HepG2 (cell line): ENCODE results near the gene EDN2. TPM values are rescaled to one million over a fixed set of nuclear protein-coding genes. Genes with fewer than 3 reads are reported as not detected.

Experiments
- ATAC-seq: fragments of 200-7000 bp; cut with Tn5 transposase; 3 replicates; pipeline ENCODE4 v1.9.1; 2020; ENCODE audit warnings: mild to moderate bottlenecking, moderate library complexity
- BruUV-seq: library from RNA; stranded (reverse); fragments of 400-500 nt; replicated peaks from 2 replicates; lab custom pipeline; 2021; lab: Mats Ljungman, UMichigan
- CTCF ChIA-PET: fragments of 300-600 bp; formaldehyde crosslinking; extraction: SDS; loops from one replicate; lab custom pipeline; 2021; ENCODE audit warnings: low total read pairs, inconsistent platforms, low intra/inter-chr PET ratio; lab: Yijun Ruan, JAX
- POLR2A ChIA-PET: fragments of 350-600 bp; sonication (Branson Sonifier 250); formaldehyde crosslinking; loops from one replicate; lab custom pipeline; 2020; ENCODE audit warnings: antibody characterized with exemption, inconsistent platforms; lab: Yijun Ruan, JAX
- DNase-seq: peaks from one replicate; pipeline ENCODE4 v3.0.0-alpha.2; 2015; ENCODE audit warnings: low spot score
- FAIRE-seq: peaks from 3 replicates; lab custom pipeline; 2011; peaks lifted over from hg19 to GRCh38; lab: Jason Lieb, UNC
- H2AFZ ChIP-seq: one replicate; pipeline ENCODE4 v1.6.1; 2011; ENCODE audit warnings: low read length, inconsistent platforms
- H3K27ac ChIP-seq: fragments of 300-600 bp; 3 replicates; pipeline ENCODE4 v1.8.0; 2011; ENCODE audit warnings: mixed run types, mild to moderate bottlenecking, mixed read lengths, low read length, inconsistent platforms; ENCODE audit not compliant: insufficient read depth; ENCODE audit errors: extremely low read length
- H3K27me3 ChIP-seq, 2 experiments: fragments of 200-600 bp in 1 of 2; 2 replicates in 1 of 2; 3 replicates in 1 of 2; pipeline versions ENCODE4 v1.6.0 to v1.8.0; 2011; ENCODE audit warnings: low read length in 2 of 2, mild to moderate bottlenecking in 2 of 2, moderate library complexity in 2 of 2, inconsistent platforms in 1 of 2; ENCODE audit not compliant: insufficient read depth in 2 of 2, control insufficient read depth in 1 of 2
- H3K36me3 ChIP-seq, 2 experiments: fragments of 200-600 bp in 1 of 2; replicated peaks in 1 of 2; 2 replicates in 1 of 2; 3 replicates in 1 of 2; pipeline versions ENCODE4 v1.5.1 to v1.8.0; 2011; ENCODE audit warnings: low read length in 2 of 2, inconsistent platforms in 1 of 2; ENCODE audit not compliant: insufficient read depth in 2 of 2, control insufficient read depth in 1 of 2
- H3K4me1 ChIP-seq: 2 replicates; pipeline ENCODE4 v1.5.1; 2012; ENCODE audit warnings: low read length, inconsistent platforms; ENCODE audit not compliant: insufficient read depth
- H3K4me2 ChIP-seq: 2 replicates; pipeline ENCODE4 v1.6.0; 2011; ENCODE audit warnings: low read depth, low read length, inconsistent platforms
- H3K4me3 ChIP-seq, 3 experiments: fragments of 200-600 bp in 1 of 3; sonication (generic), shearing (Covaris generic) in 1 of 3; replicated peaks in 1 of 3; 2 replicates each; pipeline ENCODE4 v1.5.1; 2011 to 2016; ENCODE audit warnings: low read length in 3 of 3, inconsistent platforms in 2 of 3, low read depth in 2 of 3, mild to moderate bottlenecking in 2 of 3, control low read depth in 1 of 3, mixed read lengths in 1 of 3; ENCODE audit not compliant: insufficient read depth in 1 of 3
- H3K79me2 ChIP-seq: one replicate; pipeline ENCODE4 v1.6.1; 2011; ENCODE audit warnings: low read length, inconsistent platforms; ENCODE audit not compliant: insufficient read depth
- H3K9ac ChIP-seq: 2 replicates; pipeline ENCODE4 v1.6.0; 2011; ENCODE audit warnings: mild to moderate bottlenecking, low read depth, low read length, inconsistent platforms; ENCODE audit not compliant: insufficient read depth
- H3K9me3 ChIP-seq: 2 replicates; pipeline ENCODE4 v1.5.1; 2012; ENCODE audit warnings: mild to moderate bottlenecking, low read length
- H4K20me1 ChIP-seq: 2 replicates; pipeline ENCODE4 v1.6.0; 2011; ENCODE audit warnings: inconsistent platforms, mild to moderate bottlenecking, low read length, moderate library complexity; ENCODE audit not compliant: insufficient read depth
- GATA4 ChIP-seq: sonication (generic); IDR thresholded peaks from 2 replicates; pipeline ENCODE4 v1.6.1; 2016; ENCODE audit warnings: antibody characterized with exemption, low read depth, borderline replicate concordance
- HNF4A ChIP-seq: sonication (generic); formaldehyde crosslinking; IDR thresholded peaks from 2 replicates; pipeline ENCODE4 v1.4.0; 2020; ENCODE audit warnings: missing genetic modification reagents
- MEF2D ChIP-seq: sonication (generic); formaldehyde crosslinking; IDR thresholded peaks from 2 replicates; pipeline ENCODE4 v1.5.1; 2020; ENCODE audit warnings: mild to moderate bottlenecking, missing genetic modification reagents
- NFYB ChIP-seq: sonication (generic); formaldehyde crosslinking; IDR thresholded peaks from 2 replicates; pipeline ENCODE4 v1.4.0; 2020; ENCODE audit warnings: missing genetic modification reagents
- NR0B2 ChIP-seq: sonication (generic); formaldehyde crosslinking; IDR thresholded peaks from 2 replicates; pipeline ENCODE4 v1.4.0; 2020; ENCODE audit warnings: mild to moderate bottlenecking, missing genetic modification reagents
- WGBS: methylation state at CpG from one replicate; pipeline ENCODE4 v1.1.6; 2017; ENCODE audit warnings: low lambda C conversion rate; 5-methylcytosine and 5-hydroxymethylcytosine counted together
- in situ Hi-C: cut with HindIII; loops from 2 replicates; pipeline ENCODE4 v1.10.0; 2017; ENCODE audit warnings: low pct_unique_long_range_greater_than_20kb; ENCODE audit not compliant: extremely low pct_ligation_motif_present
- intact Hi-C: fragments of 100-400 bp; cut with micrococcal nuclease; formaldehyde crosslinking; loops from one replicate; pipeline ENCODE4 v1.10.0; 2022; ENCODE audit not compliant: unreplicated experiment
- polyA plus RNA-seq, 8 experiments: library from polyadenylated mRNA; depleted of rRNA in 3 of 8; stranded (reverse) in 7 of 8; unstranded in 1 of 8; fragments of >200 nt; fragmentation: Illumina TruSeq in 4 of 8; extraction: Trizol in 4 of 8; gene quantifications; 2 replicates each; pipeline versions ENCODE4 v1.2.1 to v1.2.3, GENCODE V29; 2011 to 2016; ENCODE audit warnings: low read depth in 4 of 8, missing spikeins in 1 of 8, mixed read lengths in 1 of 8; ENCODE audit not compliant: insufficient read depth in 1 of 8
- total RNA-seq, 5 experiments: library from RNA; depleted of rRNA; stranded (reverse); fragments of >200 nt; fragmentation: Illumina TruSeq; extraction: Trizol; gene quantifications; 2 replicates each; pipeline ENCODE4 v1.2.3, GENCODE V29; 2016; ENCODE audit warnings: low read depth in 1 of 5
- TF ChIP-seq, protein P1 (sequence below): sonication (generic); formaldehyde crosslinking; IDR thresholded peaks from 2 replicates; pipeline ENCODE4 v1.4.0; 2020; ENCODE audit warnings: mild to moderate bottlenecking, missing genetic modification reagents
- TF ChIP-seq, protein P2 (sequence below): sonication (generic); formaldehyde crosslinking; IDR thresholded peaks from 2 replicates; pipeline ENCODE4 v1.5.0; 2020; ENCODE audit warnings: mild to moderate bottlenecking, missing genetic modification reagents

The EDN2 gene
- total and polyA plus RNA-seq, 2 of the 13 experiments (the other 11 are each of a cell fraction or from before 2014, with no cell fraction given) = not detected

GRCh38 chr1:41463516-41463915, 21.0 kb downstream of the EDN2 start (continued):
- TF ChIP-seq, protein P1, sequence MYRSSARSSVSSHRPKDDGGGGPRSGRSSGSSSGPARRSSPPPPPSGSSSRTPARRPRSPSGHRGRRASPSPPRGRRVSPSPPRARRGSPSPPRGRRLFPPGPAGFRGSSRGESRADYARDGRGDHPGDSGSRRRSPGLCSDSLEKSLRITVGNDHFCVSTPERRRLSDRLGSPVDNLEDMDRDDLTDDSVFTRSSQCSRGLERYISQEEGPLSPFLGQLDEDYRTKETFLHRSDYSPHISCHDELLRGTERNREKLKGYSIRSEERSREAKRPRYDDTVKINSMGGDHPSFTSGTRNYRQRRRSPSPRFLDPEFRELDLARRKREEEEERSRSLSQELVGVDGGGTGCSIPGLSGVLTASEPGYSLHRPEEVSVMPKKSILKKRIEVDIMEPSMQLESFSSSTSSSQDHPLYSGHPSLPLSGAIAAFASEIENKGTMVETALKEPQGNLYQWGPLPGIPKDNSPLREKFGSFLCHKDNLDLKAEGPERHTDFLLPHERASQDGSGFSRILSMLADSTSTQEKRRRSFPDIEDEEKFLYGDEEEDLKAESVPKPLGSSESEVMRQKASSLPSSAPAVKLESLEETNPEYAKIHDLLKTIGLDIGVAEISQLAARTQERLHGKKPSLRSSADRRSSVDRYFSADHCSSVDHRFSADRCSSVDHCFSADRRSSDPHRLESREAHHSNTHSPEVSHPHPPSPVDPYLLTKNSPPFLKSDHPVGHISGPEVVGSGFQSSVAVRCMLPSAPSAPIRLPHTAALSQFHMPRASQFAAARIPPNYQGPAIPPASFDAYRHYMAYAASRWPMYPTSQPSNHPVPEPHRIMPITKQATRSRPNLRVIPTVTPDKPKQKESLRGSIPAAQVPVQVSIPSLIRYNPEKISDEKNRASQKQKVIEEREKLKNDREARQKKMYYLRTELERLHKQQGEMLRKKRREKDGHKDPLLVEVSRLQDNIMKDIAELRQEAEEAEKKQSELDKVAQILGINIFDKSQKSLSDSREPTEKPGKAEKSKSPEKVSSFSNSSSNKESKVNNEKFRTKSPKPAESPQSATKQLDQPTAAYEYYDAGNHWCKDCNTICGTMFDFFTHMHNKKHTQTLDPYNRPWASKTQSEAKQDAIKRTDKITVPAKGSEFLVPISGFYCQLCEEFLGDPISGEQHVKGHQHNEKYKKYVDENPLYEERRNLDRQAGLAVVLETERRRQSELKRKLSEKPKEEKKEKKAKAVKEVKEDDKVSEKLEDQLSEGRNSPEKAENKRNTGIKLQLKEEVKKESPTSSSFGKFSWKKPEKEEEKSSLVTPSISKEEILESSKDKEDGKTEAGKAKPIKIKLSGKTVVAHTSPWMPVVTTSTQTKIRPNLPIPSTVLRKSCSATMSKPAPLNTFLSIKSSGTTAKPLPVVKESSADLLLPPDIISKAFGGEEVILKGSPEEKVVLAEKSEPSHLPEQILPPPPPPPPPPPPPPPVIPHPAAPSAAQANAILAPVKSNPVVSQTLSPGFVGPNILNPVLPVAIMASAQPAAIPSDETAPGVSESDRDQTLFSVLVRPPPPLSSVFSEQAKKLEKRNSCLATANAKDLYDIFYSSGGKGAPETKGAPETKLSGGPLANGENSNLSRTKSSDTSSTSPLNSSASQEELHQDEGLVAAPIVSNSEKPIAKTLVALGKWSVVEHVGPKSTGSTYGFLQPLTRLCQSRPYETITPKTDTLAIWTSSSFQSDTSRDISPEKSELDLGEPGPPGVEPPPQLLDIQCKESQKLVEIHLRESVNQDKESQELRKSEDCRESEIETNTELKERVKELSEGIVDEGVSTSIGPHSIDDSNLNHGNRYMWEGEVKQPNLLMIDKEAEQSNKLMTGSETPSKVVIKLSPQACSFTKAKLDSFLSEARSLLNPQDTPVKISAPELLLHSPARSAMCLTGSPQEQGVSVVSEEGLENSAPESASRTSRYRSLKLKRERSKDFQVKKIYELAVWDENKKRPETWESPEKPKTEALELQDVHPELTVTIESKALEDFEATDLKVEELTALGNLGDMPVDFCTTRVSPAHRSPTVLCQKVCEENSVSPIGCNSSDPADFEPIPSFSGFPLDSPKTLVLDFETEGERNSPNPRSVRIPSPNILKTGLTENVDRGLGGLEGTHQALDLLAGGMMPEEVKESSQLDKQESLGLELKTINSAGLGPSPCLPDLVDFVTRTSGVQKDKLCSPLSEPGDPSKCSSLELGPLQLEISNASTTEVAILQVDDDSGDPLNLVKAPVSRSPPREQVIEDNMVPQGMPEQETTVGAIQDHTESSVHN (CRISPR knock-in tag) = no peak
- TF ChIP-seq GATA4 = no peak
- no peak for TF ChIP-seq NR0B2
- TF ChIP-seq HNF4A (CRISPR knock-in tag) = no peak

DNA sequence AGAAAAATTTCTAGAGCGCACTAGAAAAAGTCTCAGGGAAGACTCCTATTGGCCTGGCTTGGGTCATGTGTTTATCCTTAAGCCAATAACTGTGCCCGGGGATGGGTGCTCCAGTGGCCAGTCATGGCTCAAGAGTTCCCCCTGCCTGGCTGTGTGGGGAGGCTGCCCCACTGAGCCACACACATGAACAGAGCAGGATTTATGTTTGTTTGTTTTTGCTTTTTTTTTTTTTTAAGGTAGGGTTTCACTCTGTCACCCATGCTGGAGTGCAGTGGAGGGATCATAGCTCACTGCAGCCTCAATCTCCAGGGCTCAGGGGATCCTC, 21.8 kb downstream of the EDN2 start:
- Histone ChIP-seq H3K27me3 (peaks cover 1 to 10% of the 10 kb centered on the region in 2 experiments; a peak in 4 of 5 replicates), H2AFZ (no peak overlapping the region), H3K9me3 (no peaks in the 10 kb centered on the region), H3K4me2 (no peak overlapping the region), H3K9ac (no peak overlapping the region)
- CTCF ChIA-PET = no interaction called here
- in situ Hi-C loops = no loop called here
- peak; percentile 63 for ATAC-seq
- POLR2A ChIA-PET = no interaction called here
- TF ChIP-seq MEF2D (CRISPR knock-in tag) = no peak
- peak; percentile 22; the same call in 1 of the 2 replicates for TF ChIP-seq NFYB
- TF ChIP-seq, protein P2, sequence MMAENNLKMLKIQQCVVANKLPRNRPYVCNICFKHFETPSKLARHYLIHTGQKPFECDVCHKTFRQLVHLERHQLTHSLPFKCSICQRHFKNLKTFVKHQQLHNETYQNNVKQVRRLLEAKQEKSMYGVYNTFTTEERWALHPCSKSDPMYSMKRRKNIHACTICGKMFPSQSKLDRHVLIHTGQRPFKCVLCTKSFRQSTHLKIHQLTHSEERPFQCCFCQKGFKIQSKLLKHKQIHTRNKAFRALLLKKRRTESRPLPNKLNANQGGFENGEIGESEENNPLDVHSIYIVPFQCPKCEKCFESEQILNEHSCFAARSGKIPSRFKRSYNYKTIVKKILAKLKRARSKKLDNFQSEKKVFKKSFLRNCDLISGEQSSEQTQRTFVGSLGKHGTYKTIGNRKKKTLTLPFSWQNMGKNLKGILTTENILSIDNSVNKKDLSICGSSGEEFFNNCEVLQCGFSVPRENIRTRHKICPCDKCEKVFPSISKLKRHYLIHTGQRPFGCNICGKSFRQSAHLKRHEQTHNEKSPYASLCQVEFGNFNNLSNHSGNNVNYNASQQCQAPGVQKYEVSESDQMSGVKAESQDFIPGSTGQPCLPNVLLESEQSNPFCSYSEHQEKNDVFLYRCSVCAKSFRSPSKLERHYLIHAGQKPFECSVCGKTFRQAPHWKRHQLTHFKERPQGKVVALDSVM (CRISPR knock-in tag) = peak; percentile 73
- TF ChIP-seq, all 625 proteins: peak for 2
- Histone ChIP-seq H3K27ac (no peak overlapping the region), H3K4me3 (no peak overlapping the region), H3K4me1 (peaks cover 14% of the 10 kb centered on the region), H3K36me3 (no peaks in the 10 kb centered on the region), H4K20me1 (no peaks in the 10 kb centered on the region), H3K79me2 (no peaks in the 10 kb centered on the region)
- FAIRE-seq (no peak), DNase-seq (no peak)
- no TSS peak for BruUV-seq
- intact Hi-C loops = no loop called here
- WGBS = 51% methylated on average over 2 of the region's 2 CpGs
